Left lobe of liver (tissue), 2 donors: ENCODE results near the gene FER. TPM values are rescaled to one million over a fixed set of nuclear protein-coding genes. Genes with fewer than 3 reads are reported as not detected.
"Not testable (repeated sequence)": the region's sequence is repeated elsewhere in the genome, so short reads cannot be mapped to it uniquely, and the experiment has no call there.

Experiments
- ATAC-seq: fragments of 200-7000 bp; cut with Tn5 transposase; one replicate; pipeline ENCODE4 v1.9.1; 2020; ENCODE audit warnings: mild to moderate bottlenecking, moderate library complexity
- DNase-seq: peaks from one replicate; pipeline ENCODE4 v3.0.0-alpha.2; 2020; ENCODE audit warnings: low spot score
- total RNA-seq: library from RNA; stranded (reverse); gene quantifications from one replicate; pipeline ENCODE4 v1.2.1, GENCODE V29; 2021
- donor health status: DM: no; HTN: no; CAD: no; lungs with moderate emphysema.
- donor health status: DM: no; HTN: yes; CAD: no.

Gene FER
- total RNA-seq, 1 donor from 2014 or later: 3.7 TPM

DNA sequence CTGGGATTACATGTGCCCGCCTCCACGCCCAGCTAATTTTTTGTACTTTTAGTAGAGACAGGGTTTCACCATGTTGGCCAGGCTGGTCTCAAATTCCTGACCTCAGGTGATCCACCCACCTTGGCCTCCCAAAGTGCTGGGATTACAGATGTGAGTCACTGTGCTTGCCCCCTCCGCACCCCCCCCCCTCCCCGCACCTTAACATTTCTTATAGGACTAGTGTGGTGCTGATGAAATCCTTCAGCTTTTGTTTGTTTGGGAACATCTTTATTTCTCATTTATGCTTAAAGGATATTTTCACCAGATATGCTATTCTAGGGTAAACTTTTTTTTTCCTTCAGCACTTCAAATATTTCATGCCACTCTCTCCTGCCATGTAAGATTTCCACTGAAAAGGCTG lies 46.7 kb downstream of the FER start:
- not testable (repeated sequence) for DNase-seq, ATAC-seq

DNA sequence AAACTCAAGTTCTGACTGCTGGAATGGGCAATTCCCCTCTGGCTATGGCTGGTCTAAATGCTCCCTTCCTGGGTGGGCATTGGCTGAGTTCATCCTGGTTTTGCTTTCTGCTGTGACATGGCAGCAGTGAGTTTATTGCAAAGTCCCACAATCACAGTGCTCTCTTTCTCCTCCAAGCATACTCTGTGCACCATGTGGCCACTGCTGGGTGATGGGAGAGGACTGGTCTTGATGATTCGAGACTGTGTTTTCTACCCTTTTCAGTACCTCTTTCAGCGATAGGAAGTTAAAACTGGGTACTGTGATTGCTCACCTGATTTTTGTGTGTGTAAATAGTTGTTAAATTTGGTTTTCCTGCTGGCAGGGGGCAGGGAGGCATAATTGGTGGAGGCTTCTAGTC lies 49.7 kb downstream of the FER start:
- DNase-seq (no peak), ATAC-seq (no peak)

DNA sequence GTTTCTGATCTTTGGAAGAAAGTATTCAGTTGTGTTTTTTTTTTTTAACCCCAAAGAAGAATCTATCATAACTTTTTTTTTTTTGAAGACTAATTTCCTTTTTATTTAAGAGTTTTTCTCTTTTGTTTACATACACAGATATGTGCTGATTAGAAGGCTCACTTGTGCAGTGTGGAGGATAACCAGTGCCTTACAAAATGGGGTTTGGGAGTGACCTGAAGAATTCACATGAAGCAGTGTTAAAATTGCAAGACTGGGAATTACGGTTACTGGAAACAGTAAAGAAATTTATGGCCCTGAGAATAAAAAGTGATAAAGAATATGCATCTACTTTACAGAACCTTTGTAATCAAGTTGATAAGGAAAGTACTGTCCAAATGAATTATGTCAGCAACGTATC lies 50.3 kb downstream of the FER start:
- no peak for DNase-seq

DNA sequence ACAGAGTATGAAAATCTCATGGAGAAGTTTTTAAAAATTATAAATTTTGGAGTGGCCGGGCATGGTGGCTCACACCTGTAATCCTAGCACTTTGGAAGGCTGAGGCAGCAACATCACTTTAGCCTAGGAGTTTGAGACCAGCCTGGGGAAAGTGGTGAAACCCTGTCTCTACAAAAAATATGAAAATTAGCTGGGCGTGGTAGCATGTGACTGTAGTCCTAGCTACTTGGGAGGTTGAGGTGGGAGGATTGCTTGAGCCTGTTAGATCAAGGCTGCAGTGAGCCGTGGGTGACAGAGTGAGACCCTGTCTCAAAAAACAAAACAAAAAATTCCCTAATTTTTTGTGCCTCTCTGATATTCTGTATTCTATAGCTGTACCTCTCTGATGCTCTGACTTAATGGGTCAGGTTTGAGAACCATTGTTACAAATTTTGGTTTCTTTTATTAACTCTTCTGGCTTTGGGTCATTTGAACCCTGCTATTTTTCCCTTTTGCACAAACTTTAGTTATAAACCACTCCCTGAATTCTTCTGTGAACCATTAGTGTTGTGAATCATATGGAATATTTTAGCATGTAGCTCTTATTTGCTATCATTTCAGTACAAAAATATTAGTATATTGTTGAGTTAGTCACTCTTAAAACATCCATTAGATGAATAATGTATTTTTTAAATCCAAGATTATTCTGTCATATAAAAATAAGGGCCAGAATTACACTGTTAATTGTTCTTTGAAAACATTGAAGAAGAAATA lies 51.0 kb downstream of the FER start:
- no peak for ATAC-seq

More for the DNA sequence above, 50.3 kb downstream of the FER start:
- no peak for ATAC-seq

DNA sequence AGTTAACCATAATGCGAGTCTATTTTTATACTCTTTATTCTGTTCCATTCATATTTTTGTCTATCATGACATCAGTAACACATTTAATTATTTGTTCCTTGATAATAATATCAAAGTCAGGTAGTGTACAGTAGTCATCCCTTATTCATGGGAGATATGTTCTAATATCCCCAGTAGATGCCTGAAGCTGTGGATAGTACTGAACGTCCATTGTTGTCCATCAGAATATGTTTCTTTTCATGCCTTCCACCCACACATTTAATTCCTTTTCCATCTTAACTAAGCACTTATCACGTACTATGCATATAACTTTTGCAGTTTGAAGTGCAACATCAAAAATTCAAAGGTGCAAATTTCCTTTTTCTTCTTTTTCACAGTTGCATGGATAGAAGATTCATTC lies 53.6 kb downstream of the FER start:
- ATAC-seq (no peak), DNase-seq (no peak)

More for the DNA sequence above, 51.0 kb downstream of the FER start:
- DNase-seq: no peak

DNA sequence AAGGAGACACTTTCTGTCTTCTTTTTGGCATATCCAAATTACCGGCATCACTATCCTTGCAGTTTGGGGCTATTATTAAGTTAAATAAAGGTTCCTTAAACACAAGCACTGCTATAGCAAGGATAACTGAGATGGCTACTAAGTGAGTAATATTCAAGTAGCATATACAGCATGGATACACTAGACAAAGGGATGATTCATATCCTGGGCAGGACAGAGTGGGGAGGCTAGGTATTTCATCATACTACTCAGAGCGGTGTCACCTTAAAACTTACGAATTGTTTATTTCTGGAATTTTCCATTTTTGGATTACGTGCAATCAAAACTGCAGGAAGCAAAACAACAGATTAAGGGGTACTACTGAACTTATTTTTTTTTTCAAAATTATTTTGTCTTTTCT lies 54.1 kb downstream of the FER start:
- DNase-seq: no peak
- ATAC-seq: no peak

DNA sequence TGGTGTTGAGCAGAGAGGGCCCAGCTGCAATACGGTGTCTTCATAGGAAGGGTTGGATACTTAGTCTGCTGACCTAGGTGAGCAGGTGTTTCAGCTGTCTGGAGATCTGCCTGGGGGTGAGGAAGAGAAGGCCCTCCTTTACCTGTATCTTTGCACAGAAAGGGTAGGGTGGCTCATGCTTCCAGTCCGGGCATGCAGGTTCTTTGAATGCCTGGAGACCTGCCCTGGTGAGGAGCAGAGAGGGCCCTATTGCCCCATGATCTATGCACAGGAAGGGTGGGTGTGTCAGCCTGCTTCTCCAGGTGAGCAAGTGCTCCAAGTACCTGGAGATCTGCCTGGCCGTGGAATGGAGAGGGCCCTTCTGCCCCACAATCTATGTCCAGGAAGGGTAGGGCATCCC lies 63.0 kb downstream of the FER start:
- ATAC-seq: no peak
- DNase-seq: no peak

DNA sequence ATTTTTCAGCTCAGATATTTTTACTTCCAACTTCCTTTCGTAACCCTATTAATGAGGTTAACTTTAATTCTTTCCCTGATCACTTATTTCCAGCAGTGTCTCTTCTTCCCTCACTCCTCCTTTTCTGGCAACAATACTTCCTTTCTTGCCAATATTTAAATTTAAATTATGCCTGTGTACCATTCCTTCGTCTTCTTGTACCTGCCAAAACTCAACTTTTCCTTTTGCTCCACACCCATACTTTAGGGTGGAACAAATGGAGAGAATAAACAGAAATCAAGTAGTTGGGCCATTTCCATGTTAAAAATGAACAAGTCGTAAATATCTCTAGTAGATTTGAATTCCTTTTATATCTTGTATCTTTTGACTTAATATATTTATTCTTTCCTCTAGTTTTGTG lies 66.0 kb downstream of the FER start:
- DNase-seq: no peak
- no peak for ATAC-seq

DNA sequence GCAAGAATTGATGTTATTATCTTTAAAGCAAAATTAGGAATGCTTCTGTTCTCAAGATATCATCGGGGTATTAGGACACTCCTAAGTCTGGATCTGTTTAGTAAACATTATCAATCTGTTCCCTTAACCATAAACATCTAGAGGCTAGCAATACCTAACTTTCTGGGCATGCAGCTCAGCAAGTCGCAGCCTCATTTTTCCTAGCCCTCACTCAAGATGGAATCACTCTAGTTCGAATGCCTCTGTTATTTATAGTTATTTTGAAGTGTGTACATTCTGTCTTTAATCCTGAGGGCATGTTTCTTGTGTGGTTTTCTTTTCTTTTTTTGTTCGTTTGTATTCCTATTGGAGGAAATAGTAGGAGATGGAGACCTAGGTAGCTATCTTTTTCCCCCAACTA lies 66.9 kb downstream of the FER start:
- DNase-seq (no peak), ATAC-seq (no peak)

DNA sequence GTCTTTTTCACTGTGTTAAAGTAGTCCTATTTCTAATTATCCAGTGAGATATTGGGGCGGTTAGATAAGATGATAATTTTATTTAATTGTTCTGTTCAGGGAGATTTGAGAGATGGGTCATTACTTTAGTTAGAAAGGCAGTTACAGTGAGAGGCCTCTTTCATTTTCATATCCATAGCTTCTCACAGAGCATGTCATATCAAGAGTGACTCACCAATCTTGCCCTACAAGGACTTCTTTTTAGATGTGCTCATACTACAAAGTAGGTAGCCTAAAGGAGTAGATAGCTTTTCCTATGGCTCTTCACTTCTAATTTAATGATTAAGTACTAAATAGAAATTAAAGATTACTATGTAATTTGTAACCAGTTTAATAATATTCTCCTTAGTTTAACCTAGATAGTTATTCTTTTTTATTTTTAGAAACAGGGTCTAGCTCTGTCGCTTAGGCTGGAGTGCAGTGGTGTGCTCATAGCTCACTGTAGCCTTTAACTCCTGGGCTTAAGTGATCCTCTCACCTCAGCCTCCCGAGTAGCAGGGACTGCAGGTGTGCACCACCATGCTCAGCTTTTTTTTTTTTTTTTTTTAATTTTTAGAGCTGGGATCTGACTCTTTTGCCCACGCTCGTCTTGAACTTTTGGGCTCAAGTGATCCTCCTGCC lies 71.0 kb downstream of the FER start:
- ATAC-seq: no peak
- DNase-seq: no peak

DNA sequence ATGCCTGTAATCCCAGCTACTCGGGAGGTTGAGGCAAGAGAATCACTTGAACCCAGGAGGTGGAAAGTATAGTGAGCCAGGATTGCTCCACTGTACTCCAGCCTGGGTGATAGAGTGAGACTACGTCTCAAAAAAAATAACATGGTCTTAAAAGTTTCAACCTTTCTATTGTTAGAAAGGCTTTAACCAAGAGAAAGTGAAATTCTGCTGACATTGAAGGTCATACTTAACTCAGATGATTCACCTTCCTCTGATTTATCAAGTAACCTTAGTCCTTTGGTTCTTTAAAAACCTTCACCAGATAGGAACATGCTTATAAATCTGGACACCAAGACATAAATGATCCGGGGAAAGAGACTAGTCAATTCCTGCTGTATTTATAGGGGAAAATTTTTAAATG lies 73.3 kb downstream of the FER start:
- DNase-seq: no peak
- ATAC-seq: no peak

DNA sequence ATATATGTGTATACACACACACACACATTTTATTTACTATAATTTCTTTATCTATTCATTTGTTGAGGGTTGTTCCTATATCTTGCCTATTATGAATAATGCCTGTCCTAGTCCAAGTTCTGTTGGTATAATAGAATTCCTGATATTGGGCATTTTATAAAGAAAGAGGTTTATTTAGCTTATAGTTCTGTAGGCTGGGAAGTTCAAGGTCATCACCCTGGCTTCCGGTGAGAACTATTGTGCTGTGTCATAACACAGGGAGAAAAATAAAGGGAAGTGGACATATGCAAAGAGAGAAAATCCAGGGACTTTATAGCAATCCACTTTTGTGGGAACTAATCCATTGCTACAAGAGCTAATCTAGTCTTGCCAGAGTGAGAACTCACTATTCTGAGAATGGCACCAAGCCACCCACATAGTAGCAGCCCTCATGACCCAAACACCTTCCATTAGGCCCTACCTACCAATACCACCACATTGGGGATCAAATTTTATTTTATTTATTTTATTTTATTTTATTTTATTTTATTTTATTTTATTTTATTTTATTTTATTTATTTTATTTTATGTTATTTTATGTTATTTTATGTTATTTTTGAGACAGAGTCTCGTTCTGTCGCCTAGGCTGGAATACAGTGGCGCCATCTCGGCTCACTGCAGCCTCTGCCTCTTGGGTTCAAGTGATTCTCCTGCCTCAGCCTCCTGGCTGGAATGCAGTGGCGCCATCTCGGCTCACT lies 74.7 kb downstream of the FER start:
- DNase-seq: no peak
- no peak for ATAC-seq

DNA sequence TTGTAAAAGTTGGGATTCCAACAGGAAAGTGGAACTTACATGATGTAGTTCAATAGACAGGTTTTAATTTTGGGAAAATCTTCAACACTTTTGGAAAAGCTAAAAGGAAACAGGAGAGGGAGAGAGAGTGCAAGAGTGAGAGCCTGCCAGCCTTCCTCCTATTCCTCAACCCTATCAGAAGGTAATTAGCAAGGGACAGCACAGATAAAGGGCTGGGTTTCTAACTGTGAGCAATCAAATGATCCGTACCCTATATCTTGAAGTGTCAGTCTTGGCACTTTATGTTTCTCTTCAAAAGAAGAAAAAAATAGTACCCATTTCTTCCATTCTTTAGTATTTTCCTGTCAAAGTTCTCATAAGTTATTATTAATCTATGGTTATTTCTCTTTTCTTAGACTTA lies 79.4 kb downstream of the FER start:
- ATAC-seq: no peak
- DNase-seq: no peak

DNA sequence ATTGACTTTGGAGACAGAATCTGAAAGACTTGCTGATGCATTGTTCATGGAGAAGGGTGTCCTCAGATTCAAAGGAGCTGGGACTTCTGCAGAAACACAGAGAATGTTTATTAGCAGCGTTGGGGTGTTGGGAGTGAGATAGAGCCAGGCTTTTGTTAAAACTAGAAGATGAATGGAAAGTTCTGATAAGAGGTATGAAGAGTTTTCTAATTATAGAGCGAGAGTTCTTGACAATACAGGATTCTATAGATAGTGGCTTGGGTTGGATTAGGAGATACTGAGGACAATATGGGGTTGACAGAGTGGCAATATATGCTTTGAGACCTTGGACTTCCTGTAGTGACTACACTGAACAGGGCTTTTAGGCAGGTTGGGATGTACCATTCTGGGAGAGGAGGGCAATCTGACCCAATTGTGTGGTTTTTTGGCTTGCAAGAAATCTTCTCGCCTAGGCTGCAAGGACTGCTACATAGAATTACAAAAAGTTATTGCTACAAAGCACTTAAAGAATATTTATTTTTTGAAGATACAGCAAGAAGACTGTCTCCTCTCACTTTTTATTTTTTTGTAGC lies 83.1 kb downstream of the FER start:
- ATAC-seq (no peak), DNase-seq (no peak)

DNA sequence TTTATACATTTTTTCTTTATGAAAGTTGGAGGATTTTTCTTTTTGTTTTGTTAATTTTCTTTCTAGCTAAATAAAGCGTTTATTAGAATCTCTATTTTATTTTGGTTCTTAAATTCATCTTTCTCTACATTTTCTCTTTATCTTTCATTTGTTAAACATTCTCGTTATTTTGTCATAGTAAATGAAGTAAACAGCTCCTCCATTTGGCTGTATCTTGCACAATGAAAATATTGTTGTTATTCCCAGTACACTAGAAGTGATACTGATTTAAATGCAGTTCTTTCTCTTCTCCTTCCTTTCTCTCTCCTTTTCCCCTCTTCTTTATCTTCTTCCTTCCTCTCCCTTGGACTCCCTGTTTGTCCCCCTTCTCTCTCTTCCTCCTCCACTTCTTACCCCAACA lies 88.8 kb downstream of the FER start:
- DNase-seq (no peak), ATAC-seq (no peak)

DNA sequence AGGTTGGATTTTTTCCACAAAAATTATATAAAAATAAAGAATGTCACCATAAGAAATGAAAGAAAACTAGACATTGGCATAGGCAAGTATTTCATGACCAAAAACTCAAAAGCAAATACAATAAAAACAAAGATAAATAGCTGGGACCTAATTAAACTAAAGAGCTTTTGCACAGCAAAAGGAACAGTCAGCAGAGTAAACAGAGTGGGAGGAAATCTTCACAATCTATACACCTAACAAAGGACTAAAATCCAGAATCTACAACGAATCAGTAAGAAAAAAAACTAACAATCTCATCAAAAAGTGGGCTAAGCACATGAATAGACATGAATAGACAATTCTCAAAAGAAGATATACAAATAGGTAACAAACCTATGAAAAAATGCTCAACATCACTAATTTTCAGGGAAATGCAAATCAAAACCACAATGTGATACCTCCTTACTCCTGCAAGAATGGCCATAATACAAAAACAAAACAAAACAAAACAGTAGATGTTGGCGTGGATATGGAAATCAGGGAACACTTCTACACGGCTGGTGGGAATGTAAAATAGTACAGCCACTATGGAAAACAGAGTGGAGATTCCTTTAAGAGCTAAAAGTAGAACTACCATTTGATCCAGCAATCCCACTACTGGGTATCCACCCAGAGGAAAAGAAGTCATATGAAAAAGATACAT lies 94.7 kb downstream of the FER start:
- not testable (repeated sequence) for ATAC-seq, DNase-seq

DNA sequence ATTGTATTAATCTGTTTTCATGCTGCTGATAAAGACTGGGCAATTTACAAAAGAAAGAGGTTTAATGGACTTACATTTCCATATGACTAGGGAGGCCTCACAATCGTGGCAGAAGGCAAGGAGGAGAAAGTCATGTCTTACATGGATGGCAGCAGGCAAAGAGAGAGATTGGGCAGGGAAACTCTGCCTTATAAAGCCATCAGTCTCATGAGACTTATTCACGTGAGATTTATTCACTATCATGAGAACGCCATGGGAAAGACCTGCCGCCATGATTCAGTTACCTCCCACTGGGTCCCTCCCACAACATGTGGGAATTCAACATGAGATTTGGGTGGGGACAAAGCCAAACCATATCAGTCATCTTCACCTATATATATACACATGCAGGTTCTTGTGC lies 103.4 kb downstream of the FER start:
- not testable (repeated sequence) for DNase-seq, ATAC-seq

DNA sequence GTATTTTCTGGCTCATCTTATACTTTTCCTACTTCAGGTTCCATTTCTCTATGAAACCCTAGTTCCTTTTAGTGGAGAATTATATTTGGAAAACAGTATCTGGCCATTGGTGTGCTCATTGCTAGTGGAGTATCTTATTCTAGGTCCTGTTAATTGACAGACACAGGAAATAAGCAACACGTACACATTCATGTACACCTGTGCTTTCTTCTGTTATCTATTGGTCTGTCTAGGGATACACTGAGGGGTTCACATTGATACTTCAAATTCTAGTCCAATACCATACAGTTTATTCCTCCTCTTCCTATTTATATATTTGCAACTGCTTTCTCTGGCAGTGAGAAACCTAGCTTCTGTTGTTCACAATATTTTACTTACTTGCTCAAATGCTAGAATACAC lies 110.2 kb downstream of the FER start:
- DNase-seq: no peak
- ATAC-seq: no peak

DNA sequence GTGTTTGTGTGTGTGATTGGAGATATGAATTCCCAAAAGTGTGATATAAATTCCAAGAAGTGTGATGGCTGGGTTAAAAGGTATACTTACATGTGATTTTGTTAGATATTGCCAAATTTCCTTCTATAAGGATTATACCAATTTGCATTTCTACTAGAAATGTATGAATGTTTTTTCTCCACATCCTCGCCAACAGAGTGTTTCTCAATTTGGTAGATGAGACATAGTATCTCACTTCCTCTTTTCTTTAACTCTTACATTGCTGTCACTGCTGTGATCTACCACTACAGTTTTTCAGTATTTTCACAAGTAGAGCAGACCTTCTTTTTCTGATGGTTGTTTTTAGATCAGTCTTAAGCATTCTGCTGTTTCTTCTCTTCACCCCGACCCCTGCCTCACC lies 111.3 kb downstream of the FER start:
- DNase-seq: no peak

DNA sequence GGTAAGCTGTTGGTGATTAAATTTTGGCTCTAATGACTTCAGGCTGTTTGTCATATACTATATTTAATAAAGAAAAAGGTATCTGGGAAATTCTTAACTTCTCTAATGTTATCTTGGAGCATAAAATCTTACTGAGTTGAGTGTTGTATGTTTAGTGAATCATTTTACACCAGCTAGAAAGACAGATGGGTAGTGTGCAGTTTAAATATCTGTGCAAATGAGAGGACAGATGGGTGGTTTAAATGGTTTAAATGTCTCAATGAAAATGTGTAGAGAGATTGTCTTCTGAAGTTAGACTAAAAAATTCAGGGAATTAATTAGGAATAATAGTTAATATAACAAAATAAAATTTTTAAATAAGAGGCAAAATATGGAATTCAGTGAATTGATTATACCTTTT lies 114.5 kb downstream of the FER start:
- DNase-seq: no peak
- ATAC-seq: no peak

More for the DNA sequence above, 111.3 kb downstream of the FER start:
- ATAC-seq: no peak

DNA sequence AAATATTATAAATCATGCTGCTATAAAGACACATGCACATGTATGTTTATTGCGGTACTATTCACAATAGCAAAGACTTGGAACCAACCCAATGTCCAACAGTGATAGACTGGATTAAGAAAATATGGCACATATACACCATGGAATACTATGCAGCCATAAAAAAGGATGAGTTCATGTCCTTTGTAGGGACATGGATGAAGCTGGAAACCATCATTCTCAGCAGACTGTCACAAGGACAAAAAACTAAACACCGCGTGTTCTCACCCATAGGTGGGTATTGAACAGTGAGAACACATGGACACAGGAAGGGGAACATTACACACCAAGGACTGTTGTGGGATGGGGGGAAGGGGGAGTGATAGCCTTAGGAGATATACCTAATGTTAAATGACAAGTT lies 118.4 kb downstream of the FER start:
- not testable (repeated sequence) for DNase-seq, ATAC-seq
